Endothelial cell (in vitro differentiated cells): ENCODE data around the gene CACNB2. TPM values are rescaled to one million over a fixed set of nuclear protein-coding genes. Genes with fewer than 3 reads are reported as not detected.

ENCODE experiments used
- DNase-seq: peaks from one replicate; pipeline ENCODE4 v3.0.0; 2021; ENCODE audit warnings: low spot score
- H3K27ac Mint-ChIP-seq: one replicate; pipeline ENCODE4 v1.8.0; 2021; ENCODE audit warnings: mixed read lengths, inconsistent platforms; ENCODE audit not compliant: unreplicated experiment
- H3K27me3 Mint-ChIP-seq: one replicate; pipeline ENCODE4 v1.8.0; 2021; ENCODE audit warnings: mild to moderate bottlenecking, moderate library complexity, mixed read lengths, inconsistent platforms; ENCODE audit not compliant: unreplicated experiment
- H3K36me3 Mint-ChIP-seq: one replicate; pipeline ENCODE4 v1.8.0; 2021; ENCODE audit warnings: mild to moderate bottlenecking, low read depth, mixed read lengths, inconsistent platforms; ENCODE audit not compliant: unreplicated experiment
- H3K4me1 Mint-ChIP-seq: one replicate; pipeline ENCODE4 v1.8.0; 2021; ENCODE audit warnings: mild to moderate bottlenecking, mixed read lengths, inconsistent platforms; ENCODE audit not compliant: unreplicated experiment
- H3K4me3 Mint-ChIP-seq: one replicate; pipeline ENCODE4 v1.8.0; 2021; ENCODE audit warnings: mild to moderate bottlenecking, mixed read lengths, inconsistent platforms; ENCODE audit not compliant: unreplicated experiment
- H3K9me3 Mint-ChIP-seq: one replicate; pipeline ENCODE4 v1.8.0; 2021; ENCODE audit warnings: mixed read lengths, inconsistent platforms; ENCODE audit not compliant: unreplicated experiment
- total RNA-seq: library from RNA; stranded (reverse); fragmentation: NEBNext Ultra II Directional; extraction: Animal tissue kit (Norgen Biotek cat#: 25700); gene quantifications from one replicate; pipeline ENCODE4 v1.2.1, GENCODE V29; 2021; ENCODE audit not compliant: unreplicated experiment
- TF ChIP-seq, protein P1 (sequence below): fragments of 200-600 bp; sonication (generic); IDR thresholded peaks from one replicate; pipeline ENCODE4 v1.5.0; 2021; ENCODE audit warnings: antibody characterized with exemption; ENCODE audit not compliant: unreplicated experiment

Gene CACNB2
- total RNA-seq, 1 donor from 2014 or later, result 1.5 TPM

DNA sequence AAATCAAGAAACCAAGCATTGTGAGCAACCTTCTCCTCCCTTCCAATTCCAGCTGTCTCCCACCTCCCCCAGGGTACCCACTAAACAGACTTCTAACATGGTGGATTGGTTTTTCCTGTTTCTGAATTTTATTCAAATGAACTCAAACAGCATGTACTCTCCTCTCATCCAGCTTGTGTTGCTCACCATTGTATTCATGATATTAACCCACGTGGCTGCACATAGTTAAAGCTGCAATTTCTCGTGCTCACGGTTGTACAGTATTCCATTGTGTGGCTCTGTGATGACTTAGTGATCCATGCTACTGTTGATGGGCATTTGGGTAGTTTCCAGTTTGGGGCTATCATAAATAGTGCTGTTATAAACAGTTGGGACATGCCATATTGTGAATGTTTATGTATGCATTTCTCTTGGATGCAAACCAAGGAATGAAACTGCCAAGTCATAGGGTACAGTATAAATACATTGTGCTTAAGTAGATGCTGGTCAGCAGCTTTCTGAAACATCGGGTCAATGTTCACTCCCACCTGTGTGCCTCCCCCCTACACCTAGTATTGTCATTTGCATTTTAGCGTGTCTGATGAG is 124.3 kb downstream of the CACNB2 start:
- Mint-ChIP-seq H3K4me3 (no peak overlapping the region), H3K27me3 (no peaks in the 10 kb centered on the region), H3K4me1 (peaks cover 10% of the 10 kb centered on the region), H3K27ac (no peak overlapping the region), H3K9me3 (no peaks in the 10 kb centered on the region), H3K36me3 (no peaks in the 10 kb centered on the region)
- TF ChIP-seq, protein P1, sequence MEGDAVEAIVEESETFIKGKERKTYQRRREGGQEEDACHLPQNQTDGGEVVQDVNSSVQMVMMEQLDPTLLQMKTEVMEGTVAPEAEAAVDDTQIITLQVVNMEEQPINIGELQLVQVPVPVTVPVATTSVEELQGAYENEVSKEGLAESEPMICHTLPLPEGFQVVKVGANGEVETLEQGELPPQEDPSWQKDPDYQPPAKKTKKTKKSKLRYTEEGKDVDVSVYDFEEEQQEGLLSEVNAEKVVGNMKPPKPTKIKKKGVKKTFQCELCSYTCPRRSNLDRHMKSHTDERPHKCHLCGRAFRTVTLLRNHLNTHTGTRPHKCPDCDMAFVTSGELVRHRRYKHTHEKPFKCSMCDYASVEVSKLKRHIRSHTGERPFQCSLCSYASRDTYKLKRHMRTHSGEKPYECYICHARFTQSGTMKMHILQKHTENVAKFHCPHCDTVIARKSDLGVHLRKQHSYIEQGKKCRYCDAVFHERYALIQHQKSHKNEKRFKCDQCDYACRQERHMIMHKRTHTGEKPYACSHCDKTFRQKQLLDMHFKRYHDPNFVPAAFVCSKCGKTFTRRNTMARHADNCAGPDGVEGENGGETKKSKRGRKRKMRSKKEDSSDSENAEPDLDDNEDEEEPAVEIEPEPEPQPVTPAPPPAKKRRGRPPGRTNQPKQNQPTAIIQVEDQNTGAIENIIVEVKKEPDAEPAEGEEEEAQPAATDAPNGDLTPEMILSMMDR, result no peak
- DNase-seq, result no peak

DNA sequence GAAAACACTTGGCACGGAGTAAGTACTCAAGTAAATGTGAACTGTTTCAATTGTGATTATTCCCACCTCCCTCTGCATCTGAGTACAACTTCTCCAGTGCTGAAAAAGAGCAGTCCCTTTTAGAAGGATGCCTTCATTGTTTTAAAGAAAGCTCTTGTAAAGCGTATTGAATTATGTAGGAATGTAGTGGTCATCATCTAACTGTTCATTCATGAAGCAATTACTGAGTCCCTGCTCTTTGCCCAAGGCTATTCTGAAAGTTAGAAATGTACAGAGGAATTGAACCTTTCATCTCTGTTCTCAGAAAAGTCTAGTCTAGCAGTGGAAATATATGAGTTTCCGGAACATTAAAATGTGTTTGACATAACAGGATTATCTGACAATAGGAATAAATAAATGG is 127.8 kb downstream of the CACNB2 start:
- DNase-seq, result no peak
- H3K36me3 Mint-ChIP-seq, result no peaks in the 10 kb centered on the region
- no peak overlapping the region for H3K27ac Mint-ChIP-seq
- no peaks in the 10 kb centered on the region for H3K9me3 Mint-ChIP-seq
- no peaks in the 10 kb centered on the region for H3K27me3 Mint-ChIP-seq
- H3K4me3 Mint-ChIP-seq, result no peak overlapping the region
- TF ChIP-seq, protein P1, result no peak
- H3K4me1 Mint-ChIP-seq, result peaks cover 2% of the 10 kb centered on the region

DNA sequence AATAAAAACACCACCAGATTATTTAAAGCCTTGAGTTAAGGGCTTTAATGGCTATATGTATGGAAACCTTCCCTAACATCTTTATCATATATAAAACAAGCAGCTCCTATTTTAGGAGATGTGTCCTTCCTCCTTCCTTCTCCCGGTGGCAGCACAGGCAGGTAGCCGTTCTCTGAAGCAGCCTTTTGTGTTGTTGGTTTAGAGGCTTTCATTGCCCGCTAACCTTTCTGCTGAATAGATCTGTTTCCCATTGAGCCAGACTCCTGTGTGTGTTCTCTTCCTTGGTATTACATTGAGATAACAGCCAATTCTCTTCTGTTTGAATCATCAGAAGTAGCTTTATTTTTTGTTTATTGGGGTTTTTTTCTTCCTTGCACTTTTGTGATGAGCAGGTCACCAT is 131.3 kb downstream of the CACNB2 start:
- TF ChIP-seq, protein P1, result no peak
- H3K27ac Mint-ChIP-seq, result no peak overlapping the region
- no peak for DNase-seq

DNA sequence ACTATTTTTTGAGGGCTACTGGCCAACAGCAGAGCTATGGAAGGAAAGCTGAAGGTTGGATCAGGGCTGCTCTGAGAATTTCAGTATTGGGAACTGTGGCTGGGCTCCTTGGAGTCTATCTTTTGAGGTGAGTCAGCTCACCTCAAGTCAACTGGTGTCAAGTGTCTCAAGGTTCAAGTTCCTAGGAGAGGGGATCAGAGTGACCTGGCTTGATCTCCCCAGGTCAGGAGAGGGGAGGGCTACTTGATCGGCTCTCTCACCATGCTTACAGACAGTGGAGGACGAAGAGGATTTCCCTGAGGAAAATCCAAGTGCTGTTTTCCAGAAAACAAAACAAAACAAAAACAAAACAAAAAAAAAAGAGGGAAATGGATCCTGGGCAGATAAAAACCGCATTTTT is 132.8 kb downstream of the CACNB2 start:
- Mint-ChIP-seq H3K4me1 (peaks cover 7% of the 10 kb centered on the region), H3K9me3 (no peaks in the 10 kb centered on the region), H3K4me3 (no peak overlapping the region), H3K36me3 (no peaks in the 10 kb centered on the region), H3K27ac (no peak overlapping the region), H3K27me3 (no peaks in the 10 kb centered on the region)
- DNase-seq, result no peak
- TF ChIP-seq, protein P1, result no peak

More for the DNA sequence above, 131.3 kb downstream of the CACNB2 start:
- Mint-ChIP-seq H3K36me3 (no peaks in the 10 kb centered on the region), H3K4me3 (no peak overlapping the region), H3K9me3 (no peaks in the 10 kb centered on the region), H3K4me1 (peaks cover 7% of the 10 kb centered on the region), H3K27me3 (no peaks in the 10 kb centered on the region)

DNA sequence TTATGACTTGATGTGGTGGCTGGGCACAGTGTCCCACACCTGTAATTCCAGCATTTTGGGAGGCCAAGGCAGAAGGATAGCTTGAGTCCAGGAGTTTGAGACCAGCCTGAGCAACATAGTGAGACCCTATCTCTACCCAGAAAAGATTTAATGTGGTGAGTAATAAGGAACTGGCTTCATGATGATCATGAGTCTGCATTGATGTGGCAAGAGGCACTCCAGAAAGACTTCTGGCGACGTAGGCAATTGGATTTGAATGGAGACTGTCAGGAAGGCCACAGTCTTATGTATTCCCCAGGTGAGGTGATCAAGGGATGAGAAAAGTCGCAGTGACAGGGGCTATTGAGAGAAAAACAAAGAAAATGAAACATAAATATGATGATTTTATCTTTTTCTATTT is 138.0 kb downstream of the CACNB2 start:
- TF ChIP-seq, protein P1, result no peak
- Mint-ChIP-seq H3K4me1 (peaks cover 3% of the 10 kb centered on the region), H3K36me3 (no peaks in the 10 kb centered on the region), H3K9me3 (no peaks in the 10 kb centered on the region), H3K27ac (no peak overlapping the region), H3K4me3 (no peak overlapping the region), H3K27me3 (no peaks in the 10 kb centered on the region)
- no peak for DNase-seq
